ENCODE measurements around the gene SCG3. TPM values are rescaled to one million over a fixed set of nuclear protein-coding genes. Genes with fewer than 3 reads are reported as not detected.

The SCG3 gene
- total and polyA plus RNA-seq, 2 of the 13 experiments (the other 11 are each of a cell fraction or from before 2014, with no cell fraction given): not detected

DNA sequence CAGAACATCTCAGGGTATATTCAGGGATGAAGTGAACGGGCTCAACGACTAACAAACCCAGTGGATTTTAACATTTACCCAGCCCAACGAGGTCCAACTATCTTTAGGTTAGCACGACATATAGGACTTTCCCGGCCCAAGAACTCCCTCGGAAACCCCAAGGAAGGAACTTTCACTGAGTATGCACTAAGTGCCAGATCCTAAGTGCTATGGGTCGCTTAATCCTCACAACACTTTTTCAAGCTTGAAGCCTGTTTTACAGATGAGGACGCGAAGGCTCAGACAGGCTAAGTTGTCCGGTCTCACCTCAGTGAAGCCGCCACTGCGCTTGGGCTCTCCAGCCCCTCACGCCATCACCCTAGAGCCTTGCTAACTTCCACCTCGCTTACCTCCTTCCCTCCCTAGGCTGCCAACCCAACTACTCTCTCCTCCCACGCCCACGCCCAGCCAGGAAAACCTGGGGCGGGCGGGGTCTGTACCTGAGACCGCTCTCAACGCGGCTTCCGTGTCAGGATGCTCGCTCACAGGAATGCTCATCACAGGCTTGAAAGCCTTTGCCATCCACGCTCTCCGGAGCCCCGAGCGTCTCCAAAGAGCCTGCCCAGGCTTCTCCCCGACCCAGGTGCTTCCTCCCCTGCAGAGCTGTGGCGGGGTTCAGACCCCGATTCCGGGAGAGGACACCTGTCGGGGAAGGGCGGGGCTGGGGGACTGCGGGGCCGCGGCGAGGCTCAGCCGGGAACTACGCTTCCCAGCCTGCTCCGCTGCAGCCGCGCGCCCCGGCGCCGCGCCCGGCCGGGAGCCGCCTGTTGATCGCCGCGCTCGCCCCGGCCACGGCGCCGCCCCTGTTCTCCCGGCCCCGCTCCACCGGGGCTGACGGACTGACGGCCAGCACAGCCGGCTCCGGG lies 69.7 kb downstream of the SCG3 start, which contains the start of gene TMOD2 (continued):
- TF ChIP-seq, protein P1, sequence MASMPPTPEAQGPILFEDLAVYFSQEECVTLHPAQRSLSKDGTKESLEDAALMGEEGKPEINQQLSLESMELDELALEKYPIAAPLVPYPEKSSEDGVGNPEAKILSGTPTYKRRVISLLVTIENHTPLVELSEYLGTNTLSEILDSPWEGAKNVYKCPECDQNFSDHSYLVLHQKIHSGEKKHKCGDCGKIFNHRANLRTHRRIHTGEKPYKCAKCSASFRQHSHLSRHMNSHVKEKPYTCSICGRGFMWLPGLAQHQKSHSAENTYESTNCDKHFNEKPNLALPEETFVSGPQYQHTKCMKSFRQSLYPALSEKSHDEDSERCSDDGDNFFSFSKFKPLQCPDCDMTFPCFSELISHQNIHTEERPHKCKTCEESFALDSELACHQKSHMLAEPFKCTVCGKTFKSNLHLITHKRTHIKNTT (CRISPR knock-in tag; IDR thresholded peaks at IDR 0.05): no peak
- no peak for TF ChIP-seq FOXP1 (IDR thresholded peaks at IDR 0.05)
- TF ChIP-seq FOXP1 (CRISPR knock-in tag; IDR thresholded peaks at IDR 0.05): no peak
- no peak for TF ChIP-seq HOXD1 (CRISPR knock-in tag; IDR thresholded peaks at IDR 0.05)
- peak; percentile 26 for TF ChIP-seq HNRNPLL (IDR thresholded peaks at IDR 0.05; ENCODE audit: low read depth, low read length, poor library complexity, severe bottlenecking)
- no peak for TF ChIP-seq ZKSCAN5 (CRISPR knock-in tag; IDR thresholded peaks at IDR 0.05)
- TF ChIP-seq, protein P2, sequence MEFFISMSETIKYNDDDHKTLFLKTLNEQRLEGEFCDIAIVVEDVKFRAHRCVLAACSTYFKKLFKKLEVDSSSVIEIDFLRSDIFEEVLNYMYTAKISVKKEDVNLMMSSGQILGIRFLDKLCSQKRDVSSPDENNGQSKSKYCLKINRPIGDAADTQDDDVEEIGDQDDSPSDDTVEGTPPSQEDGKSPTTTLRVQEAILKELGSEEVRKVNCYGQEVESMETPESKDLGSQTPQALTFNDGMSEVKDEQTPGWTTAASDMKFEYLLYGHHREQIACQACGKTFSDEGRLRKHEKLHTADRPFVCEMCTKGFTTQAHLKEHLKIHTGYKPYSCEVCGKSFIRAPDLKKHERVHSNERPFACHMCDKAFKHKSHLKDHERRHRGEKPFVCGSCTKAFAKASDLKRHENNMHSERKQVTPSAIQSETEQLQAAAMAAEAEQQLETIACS (CRISPR knock-in tag; IDR thresholded peaks at IDR 0.05): peak; percentile 71
- no peak for TF ChIP-seq ZNF724P (CRISPR knock-in tag; IDR thresholded peaks at IDR 0.05; ENCODE audit: borderline replicate concordance)
- no peak for TF ChIP-seq ZNF329 (CRISPR knock-in tag; IDR thresholded peaks at IDR 0.05; ENCODE audit: low read depth)
- no peak for TF ChIP-seq ZNF343 (CRISPR knock-in tag; IDR thresholded peaks at IDR 0.05)
- no peak for TF ChIP-seq ESRRA (CRISPR knock-in tag; IDR thresholded peaks at IDR 0.05; ENCODE audit: low read depth)
- TF ChIP-seq, protein P3, sequence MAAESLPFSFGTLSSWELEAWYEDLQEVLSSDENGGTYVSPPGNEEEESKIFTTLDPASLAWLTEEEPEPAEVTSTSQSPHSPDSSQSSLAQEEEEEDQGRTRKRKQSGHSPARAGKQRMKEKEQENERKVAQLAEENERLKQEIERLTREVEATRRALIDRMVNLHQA (CRISPR knock-in tag; IDR thresholded peaks at IDR 0.05): no peak
- no peak for TF ChIP-seq REST (IDR thresholded peaks at IDR 0.05; ENCODE audit: borderline replicate concordance in 1 of 2, low read depth in 1 of 2, low read length in 2 of 2)
- TF ChIP-seq ZFP36L1 (CRISPR knock-in tag; IDR thresholded peaks at IDR 0.05): no peak
